ENCODE results near the gene CERS1.

DNA sequence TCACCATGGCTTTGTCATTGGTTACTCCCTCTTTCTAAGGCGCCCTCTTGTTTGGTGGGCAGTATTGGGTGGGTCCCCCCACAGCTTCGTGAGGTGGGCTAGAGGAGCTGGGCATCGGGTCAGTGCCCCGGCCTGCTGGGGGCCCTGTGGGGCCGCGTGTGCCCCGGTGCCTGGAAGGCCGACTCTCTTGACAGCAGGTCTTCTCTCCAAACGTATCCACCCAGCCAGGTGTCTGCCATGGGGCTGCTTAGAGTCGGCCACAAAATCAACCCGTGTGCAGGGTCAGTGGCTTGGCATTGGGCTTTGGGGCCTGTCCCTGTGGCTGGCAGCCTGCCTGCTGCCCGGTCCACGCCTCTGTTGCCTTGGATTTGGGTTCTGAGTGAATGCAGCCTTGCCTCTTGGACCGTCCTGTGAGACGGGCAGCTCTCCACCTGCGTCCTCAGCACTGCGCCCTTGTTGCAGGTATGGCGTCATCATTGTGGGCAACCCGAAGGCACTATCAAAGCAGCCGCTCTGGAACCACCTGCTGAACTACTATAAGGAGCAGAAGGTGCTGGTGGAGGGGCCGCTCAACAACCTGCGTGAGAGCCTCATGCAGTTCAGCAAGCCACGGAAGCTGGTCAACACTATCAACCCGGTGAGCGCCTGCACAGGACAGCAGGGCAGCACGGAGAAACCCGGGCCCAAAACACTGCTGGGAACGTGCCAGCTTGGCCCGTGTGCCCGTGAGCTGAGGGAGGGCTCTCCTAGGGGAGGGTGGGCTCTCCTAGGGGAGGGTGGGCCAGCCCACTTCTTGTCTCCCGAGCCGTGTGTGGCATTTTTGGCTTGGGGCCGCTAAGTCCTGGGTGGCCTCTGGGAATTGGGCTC lies 32.7 kb downstream of the CERS1 start:
- TF ChIP-seq, protein P1, sequence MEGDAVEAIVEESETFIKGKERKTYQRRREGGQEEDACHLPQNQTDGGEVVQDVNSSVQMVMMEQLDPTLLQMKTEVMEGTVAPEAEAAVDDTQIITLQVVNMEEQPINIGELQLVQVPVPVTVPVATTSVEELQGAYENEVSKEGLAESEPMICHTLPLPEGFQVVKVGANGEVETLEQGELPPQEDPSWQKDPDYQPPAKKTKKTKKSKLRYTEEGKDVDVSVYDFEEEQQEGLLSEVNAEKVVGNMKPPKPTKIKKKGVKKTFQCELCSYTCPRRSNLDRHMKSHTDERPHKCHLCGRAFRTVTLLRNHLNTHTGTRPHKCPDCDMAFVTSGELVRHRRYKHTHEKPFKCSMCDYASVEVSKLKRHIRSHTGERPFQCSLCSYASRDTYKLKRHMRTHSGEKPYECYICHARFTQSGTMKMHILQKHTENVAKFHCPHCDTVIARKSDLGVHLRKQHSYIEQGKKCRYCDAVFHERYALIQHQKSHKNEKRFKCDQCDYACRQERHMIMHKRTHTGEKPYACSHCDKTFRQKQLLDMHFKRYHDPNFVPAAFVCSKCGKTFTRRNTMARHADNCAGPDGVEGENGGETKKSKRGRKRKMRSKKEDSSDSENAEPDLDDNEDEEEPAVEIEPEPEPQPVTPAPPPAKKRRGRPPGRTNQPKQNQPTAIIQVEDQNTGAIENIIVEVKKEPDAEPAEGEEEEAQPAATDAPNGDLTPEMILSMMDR (IDR thresholded peaks at IDR 0.05): no peak
- no peak for TF ChIP-seq POLR2A (IDR thresholded peaks at IDR 0.05)

All from right lobe of liver (tissue), 4 donors.